DND-41 (cell line): ENCODE results near the gene MICAL2.
A peak's percentile ranks its signal among the peaks of the same experiment; 100 is the strongest.

Experiments used
- ATAC-seq: fragments of 200-7000 bp; cut with Tn5 transposase; 3 replicates; pipeline ENCODE4 v1.9.1; 2021; ENCODE audit warnings: low read depth; ENCODE audit not compliant: insufficient read depth
- DNase-seq: peaks from one replicate; pipeline ENCODE4 v3.0.0-alpha.2; 2020
- H2AFZ ChIP-seq: 2 replicates; pipeline ENCODE4 v1.6.0; 2012; ENCODE audit warnings: low read depth, low read length
- H3K27ac ChIP-seq: 2 replicates; pipeline ENCODE4 v1.5.1; 2012; ENCODE audit warnings: low read length, inconsistent platforms
- H3K27me3 ChIP-seq: fragments of 200-600 bp; sonication (generic); 2 replicates; pipeline ENCODE4 v1.6.0; 2012; ENCODE audit warnings: low read length, mild to moderate bottlenecking, inconsistent platforms; ENCODE audit not compliant: insufficient read depth, poor library complexity
- H3K36me3 ChIP-seq: 2 replicates; pipeline ENCODE4 v1.5.1; 2012; ENCODE audit warnings: low read length, inconsistent platforms; ENCODE audit not compliant: insufficient read depth
- H3K4me1 ChIP-seq: 2 replicates; pipeline ENCODE4 v1.5.1; 2012; ENCODE audit warnings: mild to moderate bottlenecking, low read length; ENCODE audit not compliant: insufficient read depth
- H3K4me2 ChIP-seq: 2 replicates; pipeline ENCODE4 v1.6.0; 2012; ENCODE audit warnings: mild to moderate bottlenecking, moderate library complexity, low read length, inconsistent platforms; ENCODE audit not compliant: insufficient read depth
- H3K4me3 ChIP-seq, 2 experiments: fragments of 200-600 bp in 1 of 2; shearing (Covaris generic) in 1 of 2; 2 replicates each; pipeline ENCODE4 v1.5.1; 2012 to 2016; ENCODE audit warnings: inconsistent platforms in 2 of 2, low read length in 2 of 2, mild to moderate bottlenecking in 2 of 2, low read depth in 1 of 2, moderate library complexity in 1 of 2
- H3K79me2 ChIP-seq: 2 replicates; pipeline ENCODE4 v1.6.0; 2012; ENCODE audit warnings: low read length, inconsistent platforms; ENCODE audit not compliant: insufficient read depth
- H3K9ac ChIP-seq: 2 replicates; pipeline ENCODE4 v1.6.0; 2012; ENCODE audit warnings: low read depth, mild to moderate bottlenecking, inconsistent platforms, low read length, moderate library complexity
- H3K9me3 ChIP-seq: 2 replicates; pipeline ENCODE4 v1.5.1; 2012; ENCODE audit warnings: low read length, moderate library complexity, mild to moderate bottlenecking, inconsistent platforms; ENCODE audit not compliant: insufficient read depth, severe bottlenecking
- H4K20me1 ChIP-seq: 2 replicates; pipeline ENCODE4 v1.6.0; 2012; ENCODE audit warnings: low read length; ENCODE audit not compliant: insufficient read depth
- EZH2 ChIP-seq: IDR thresholded peaks from 3 replicates; pipeline ENCODE4 v1.6.1; 2012; ENCODE audit warnings: borderline replicate concordance, low read depth, mild to moderate bottlenecking, moderate library complexity, low read length, inconsistent platforms; ENCODE audit not compliant: severe bottlenecking
- TF ChIP-seq, protein P1 (sequence below): IDR thresholded peaks from 2 replicates; pipeline ENCODE4 v1.5.1; 2012; ENCODE audit warnings: borderline replicate concordance, low read length, moderate library complexity, mild to moderate bottlenecking; ENCODE audit not compliant: poor library complexity, severe bottlenecking; ENCODE audit errors: extremely low read depth

The MICAL2 gene

DNA sequence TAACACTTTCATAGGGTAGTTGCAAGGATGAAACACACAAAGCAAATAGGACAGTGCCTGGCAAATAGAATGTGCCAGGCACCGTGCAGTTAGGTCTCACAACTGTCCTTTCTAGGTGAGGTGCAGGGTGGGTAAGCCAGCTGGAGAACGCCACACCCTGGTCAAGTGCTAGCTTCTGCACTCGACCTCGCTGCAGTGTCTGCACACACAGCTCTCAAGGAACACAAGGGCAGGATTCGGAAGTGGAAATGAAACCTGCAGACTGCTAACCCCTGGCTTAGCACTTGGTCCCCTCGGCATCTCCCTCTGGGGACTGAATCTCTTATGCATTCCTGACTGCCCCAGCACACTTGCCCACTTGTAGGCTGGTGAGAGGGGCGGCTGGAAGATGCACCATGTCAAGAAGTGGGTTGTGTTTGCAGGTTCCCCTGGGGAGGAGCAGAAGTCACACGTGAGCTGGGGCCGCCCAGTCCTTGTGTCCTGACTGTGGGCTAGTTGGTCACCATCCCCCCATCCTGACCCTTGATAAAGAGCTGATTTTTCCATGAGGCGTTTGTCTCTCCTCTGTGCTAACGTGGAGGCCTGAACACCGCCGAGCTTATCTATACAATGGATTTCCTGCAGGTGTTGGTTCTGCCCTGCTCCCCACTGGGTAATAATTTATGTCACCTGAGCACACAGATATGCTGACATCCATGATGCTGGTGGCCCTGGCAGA lies 89.0 kb downstream of the MICAL2 start:
- Histone ChIP-seq H4K20me1 (no peaks in the 10 kb centered on the region), H3K27ac (peak overlapping the region; percentile 5), H3K36me3 (no peaks in the 10 kb centered on the region), H3K4me1 (peaks cover 44% of the 10 kb centered on the region), H3K4me3 (no peak overlapping the region), H3K9ac (no peak overlapping the region), H3K4me2 (no peak overlapping the region), H3K9me3 (no peaks in the 10 kb centered on the region), H3K79me2 (no peaks in the 10 kb centered on the region), H3K27me3 (no peaks in the 10 kb centered on the region), H2AFZ (no peak overlapping the region)
- DNase-seq (no peak), ATAC-seq (no peak)
- TF ChIP-seq EZH2: no peak
- TF ChIP-seq, protein P1, sequence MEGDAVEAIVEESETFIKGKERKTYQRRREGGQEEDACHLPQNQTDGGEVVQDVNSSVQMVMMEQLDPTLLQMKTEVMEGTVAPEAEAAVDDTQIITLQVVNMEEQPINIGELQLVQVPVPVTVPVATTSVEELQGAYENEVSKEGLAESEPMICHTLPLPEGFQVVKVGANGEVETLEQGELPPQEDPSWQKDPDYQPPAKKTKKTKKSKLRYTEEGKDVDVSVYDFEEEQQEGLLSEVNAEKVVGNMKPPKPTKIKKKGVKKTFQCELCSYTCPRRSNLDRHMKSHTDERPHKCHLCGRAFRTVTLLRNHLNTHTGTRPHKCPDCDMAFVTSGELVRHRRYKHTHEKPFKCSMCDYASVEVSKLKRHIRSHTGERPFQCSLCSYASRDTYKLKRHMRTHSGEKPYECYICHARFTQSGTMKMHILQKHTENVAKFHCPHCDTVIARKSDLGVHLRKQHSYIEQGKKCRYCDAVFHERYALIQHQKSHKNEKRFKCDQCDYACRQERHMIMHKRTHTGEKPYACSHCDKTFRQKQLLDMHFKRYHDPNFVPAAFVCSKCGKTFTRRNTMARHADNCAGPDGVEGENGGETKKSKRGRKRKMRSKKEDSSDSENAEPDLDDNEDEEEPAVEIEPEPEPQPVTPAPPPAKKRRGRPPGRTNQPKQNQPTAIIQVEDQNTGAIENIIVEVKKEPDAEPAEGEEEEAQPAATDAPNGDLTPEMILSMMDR: no peak

DNA sequence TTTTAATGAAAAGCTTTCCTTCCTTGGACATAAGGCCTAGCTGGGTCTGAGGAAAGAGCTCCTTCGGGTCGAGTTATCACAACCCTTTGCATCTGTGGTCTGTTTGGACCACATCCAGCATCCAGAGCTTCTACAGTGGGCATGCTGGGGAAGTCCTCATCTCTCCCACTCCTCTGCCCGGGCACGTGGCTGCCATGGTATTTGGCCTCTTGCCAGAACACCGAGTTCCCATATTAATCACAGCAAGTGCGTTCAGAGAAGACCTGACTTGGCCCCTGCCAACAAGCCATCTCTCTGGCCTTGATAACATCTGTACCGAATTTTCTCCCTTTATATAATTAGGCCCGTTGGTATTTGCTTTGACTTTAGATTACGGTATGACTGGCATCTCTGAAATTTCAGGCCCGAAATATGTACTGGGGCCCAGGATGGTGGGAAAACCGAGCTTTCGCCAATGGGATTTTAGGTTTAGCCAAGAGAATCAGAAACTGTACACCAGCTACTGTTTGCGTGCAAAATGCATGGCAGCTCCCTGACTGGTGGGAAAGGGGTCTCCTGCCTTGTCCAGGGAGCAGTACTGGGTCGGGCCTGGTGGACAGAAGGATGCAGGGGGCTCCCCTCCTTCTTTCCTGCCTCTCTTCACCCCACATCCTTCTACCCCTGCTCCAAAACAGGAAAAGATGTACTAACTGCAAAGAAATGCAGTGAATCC lies 90.0 kb downstream of the MICAL2 start:
- peaks cover 33% of the 10 kb centered on the region for H3K4me1 ChIP-seq
- no peaks in the 10 kb centered on the region for H3K9me3 ChIP-seq
- no peak overlapping the region for H3K4me3 ChIP-seq
- H3K36me3 ChIP-seq: no peaks in the 10 kb centered on the region
- no peaks in the 10 kb centered on the region for H3K27me3 ChIP-seq
- no peaks in the 10 kb centered on the region for H4K20me1 ChIP-seq
- no peaks in the 10 kb centered on the region for H3K79me2 ChIP-seq
- no peak overlapping the region for H3K9ac ChIP-seq
- TF ChIP-seq, protein P1: no peak
- no peak for TF ChIP-seq EZH2
- no peak overlapping the region for H3K4me2 ChIP-seq
- DNase-seq: no peak
- H3K27ac ChIP-seq: no peak overlapping the region
- no peak for ATAC-seq
- no peak overlapping the region for H2AFZ ChIP-seq

DNA sequence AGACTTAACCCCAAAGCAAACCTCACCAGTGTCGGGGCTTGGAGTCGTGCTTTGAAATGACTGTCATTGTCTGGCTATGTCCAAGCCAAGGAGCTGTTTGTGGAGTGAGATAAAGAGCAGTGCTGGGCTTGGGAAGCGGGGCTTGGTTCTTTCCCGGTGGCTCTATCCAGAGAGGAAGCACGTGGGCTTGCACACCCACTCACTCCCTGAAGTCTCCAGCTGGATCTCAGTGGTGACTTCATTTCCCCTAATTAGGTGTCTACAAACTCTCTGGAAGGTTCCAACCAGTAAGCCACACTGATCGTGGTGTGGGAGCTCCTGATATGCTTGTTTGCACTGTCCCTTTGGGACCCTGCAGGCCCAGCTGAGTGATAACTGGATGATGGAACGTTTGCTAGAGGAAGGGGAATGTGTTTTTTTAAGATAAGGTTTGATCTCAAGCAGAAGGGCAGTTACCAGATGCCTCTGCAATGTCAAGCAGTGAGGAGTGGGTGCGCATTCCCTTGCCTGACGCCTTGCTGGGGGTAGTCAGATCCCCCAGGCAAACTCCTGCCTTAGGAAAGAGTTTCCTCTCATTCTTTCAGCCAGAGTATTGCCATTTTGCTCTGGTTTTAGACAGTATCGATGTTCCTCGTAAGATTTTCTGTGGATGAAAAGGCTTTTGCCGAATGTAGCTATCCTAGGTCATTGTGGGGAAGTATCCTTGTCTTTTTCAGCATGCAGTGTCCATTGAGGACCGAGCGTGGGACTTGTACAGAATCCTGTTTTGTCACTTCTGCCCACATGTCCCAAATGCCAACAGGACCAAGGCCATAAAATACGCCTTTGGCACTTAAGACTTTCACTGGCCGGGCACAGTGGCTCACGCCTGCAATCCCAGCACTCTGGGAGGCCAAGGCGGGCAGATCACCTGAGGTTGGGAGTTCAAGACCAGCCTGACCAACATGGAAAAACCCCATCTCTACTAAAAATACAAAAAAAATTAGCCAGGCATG lies 90.9 kb downstream of the MICAL2 start:
- no peaks in the 10 kb centered on the region for H3K27me3 ChIP-seq
- H3K9ac ChIP-seq: no peak overlapping the region
- H3K36me3 ChIP-seq: no peaks in the 10 kb centered on the region
- H3K9me3 ChIP-seq: no peaks in the 10 kb centered on the region
- no peak overlapping the region for H2AFZ ChIP-seq
- H3K79me2 ChIP-seq: no peaks in the 10 kb centered on the region
- no peak for TF ChIP-seq EZH2
- TF ChIP-seq, protein P1: no peak
- no peaks in the 10 kb centered on the region for H4K20me1 ChIP-seq
- ATAC-seq: no peak
- no peak overlapping the region for H3K4me2 ChIP-seq
- no peak for DNase-seq
- H3K27ac ChIP-seq: no peak overlapping the region
- no peak overlapping the region for H3K4me3 ChIP-seq
- H3K4me1 ChIP-seq: peaks cover 25% of the 10 kb centered on the region
